Dedifferentiated amniotic fluid mesenchymal stem cell (primary cell): ENCODE measurements around the gene SIDT1.
"Not testable (repeated sequence)": the region's sequence is repeated elsewhere in the genome, so short reads cannot be mapped to it uniquely, and the experiment has no call there.

Source experiments
- DNase-seq: peaks from one replicate; pipeline ENCODE4 v3.0.0-alpha.2; 2016; ENCODE audit errors: extremely low spot score

Gene SIDT1

GRCh38 chr3:113634782-113635474, 102.6 kb downstream of the SIDT1 start:
- no peak for DNase-seq

GRCh38 chr3:113636034-113636433, 103.7 kb downstream of the SIDT1 start:
- not testable (repeated sequence) for DNase-seq

- no peak for DNase-seq
These were observed 105.4 kb downstream of the SIDT1 start for GRCh38 chr3:113637756-113638155.

GRCh38 chr3:113638910-113639309, 106.6 kb downstream of the SIDT1 start:
- no peak for DNase-seq

- DNase-seq: no peak
These were observed 111.2 kb downstream of the SIDT1 start for GRCh38 chr3:113643583-113643982.

GRCh38 chr3:113648524-113648923, 116.2 kb downstream of the SIDT1 start:
- no peak for DNase-seq

GRCh38 chr3:113649174-113649845, 117.0 kb downstream of the SIDT1 start:
- no peak for DNase-seq

GRCh38 chr3:113654310-113654709, 122.0 kb downstream of the SIDT1 start:
- DNase-seq: no peak

GRCh38 chr3:113654851-113655250, 122.5 kb downstream of the SIDT1 start:
- no peak for DNase-seq

GRCh38 chr3:113658107-113658506, 125.8 kb downstream of the SIDT1 start:
- no peak for DNase-seq

GRCh38 chr3:113659101-113659541, 126.8 kb downstream of the SIDT1 start:
- DNase-seq: no peak

- DNase-seq: no peak
These were observed 127.6 kb downstream of the SIDT1 start for GRCh38 chr3:113659996-113660395.

- no peak for DNase-seq
These were observed 128.1 kb downstream of the SIDT1 start for GRCh38 chr3:113660458-113660857.

- no peak for DNase-seq
These were observed 128.5 kb downstream of the SIDT1 start for GRCh38 chr3:113660896-113661295.

- DNase-seq: no peak
These were observed 130.5 kb downstream of the SIDT1 start for GRCh38 chr3:113662824-113663223.

GRCh38 chr3:113663324-113663750, 131.0 kb downstream of the SIDT1 start:
- no peak for DNase-seq

GRCh38 chr3:113663761-113664160, 131.4 kb downstream of the SIDT1 start:
- no peak for DNase-seq

- no peak for DNase-seq
These were observed 132.3 kb downstream of the SIDT1 start for GRCh38 chr3:113664523-113665094.

GRCh38 chr3:113668015-113668414, 135.7 kb downstream of the SIDT1 start:
- peak; percentile 21 for DNase-seq

- no peak for DNase-seq
These were observed 141.2 kb downstream of the SIDT1 start for GRCh38 chr3:113673593-113673992.

GRCh38 chr3:113676261-113676660, 143.9 kb downstream of the SIDT1 start:
- DNase-seq: no peak

- DNase-seq: no peak
These were observed 145.4 kb downstream of the SIDT1 start for GRCh38 chr3:113677737-113678136.

GRCh38 chr3:113678773-113679172, 146.4 kb downstream of the SIDT1 start:
- DNase-seq: no peak
